Tongue (tissue), 2 donors: ENCODE data around the gene CASR. TPM values are rescaled to one million over a fixed set of nuclear protein-coding genes. Genes with fewer than 3 reads are reported as not detected.

Source experiments
- DNase-seq: peaks from one replicate; pipeline ENCODE4 v3.0.0-alpha.2; 2015
- total RNA-seq: library from RNA; depleted of rRNA; stranded (reverse); fragments of >200 nt; gene quantifications from one replicate; pipeline ENCODE4 v1.2.3, GENCODE V29; 2014

Gene CASR
- total RNA-seq, 1 donor from 2014 or later: not detected

GRCh38 chr3:122307094-122307687 lies 123.7 kb downstream of the CASR start:
- DNase-seq: no peak

GRCh38 chr3:122307976-122308375 lies 124.5 kb downstream of the CASR start:
- DNase-seq: no peak

GRCh38 chr3:122310361-122310760 lies 126.9 kb downstream of the CASR start:
- DNase-seq: no peak

DNA sequence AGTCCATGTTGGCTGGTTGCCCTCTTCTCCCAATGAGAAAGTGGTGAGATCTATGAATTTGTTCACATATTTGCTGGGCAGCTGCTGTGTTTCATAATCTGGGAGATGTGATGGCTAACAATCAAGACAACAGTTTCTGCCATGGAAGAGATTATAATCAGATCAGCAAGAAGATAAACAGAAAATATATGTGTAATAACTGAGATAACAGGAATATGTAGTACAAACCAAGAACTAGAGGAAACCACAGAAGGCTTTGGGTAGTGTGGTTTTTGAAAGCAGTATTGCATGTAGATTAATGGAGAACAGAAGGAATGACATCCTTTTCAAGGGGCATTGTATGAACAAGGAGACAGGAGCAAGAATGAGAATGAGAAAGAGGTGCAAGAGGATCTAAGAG lies 129.4 kb downstream of the CASR start:
- DNase-seq: no peak

GRCh38 chr3:122313281-122313680 lies 129.8 kb downstream of the CASR start:
- DNase-seq: peak; percentile 22

DNA sequence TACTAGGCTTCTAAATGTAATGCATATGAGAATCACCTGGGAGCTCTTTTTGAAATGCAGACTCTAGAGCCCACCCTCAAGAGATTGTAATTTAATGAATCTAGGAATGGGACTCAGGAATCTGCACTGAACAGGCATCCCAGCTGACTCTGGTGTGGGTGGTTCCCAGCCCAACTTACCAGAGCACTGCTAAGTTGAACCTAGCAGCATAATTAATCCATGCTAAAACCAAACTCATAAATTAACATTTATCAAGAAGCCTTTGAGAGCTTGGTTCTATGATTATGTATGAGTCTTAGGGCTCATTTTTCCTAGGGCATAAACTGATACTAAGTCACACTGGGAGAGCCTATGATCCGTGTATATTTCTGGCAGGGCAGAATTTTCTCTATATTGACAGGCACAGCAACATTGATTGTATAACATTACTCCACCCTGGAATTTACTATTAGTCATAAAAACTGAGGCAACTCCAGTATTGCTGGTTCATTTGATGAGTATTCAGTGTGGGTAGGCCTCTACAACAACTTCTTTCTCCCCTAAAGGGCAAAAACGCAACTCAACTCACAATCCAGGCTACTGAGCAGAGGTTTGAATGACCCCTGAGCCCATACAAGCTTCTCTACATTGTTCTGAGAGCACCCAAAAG lies 130.9 kb downstream of the CASR start:
- DNase-seq: no peak

- DNase-seq: no peak
Observed at GRCh38 chr3:122315619-122316018, 132.2 kb downstream of the CASR start.

GRCh38 chr3:122316368-122316767 lies 132.9 kb downstream of the CASR start:
- no peak for DNase-seq

GRCh38 chr3:122318620-122319019 lies 135.2 kb downstream of the CASR start:
- DNase-seq: no peak

DNA sequence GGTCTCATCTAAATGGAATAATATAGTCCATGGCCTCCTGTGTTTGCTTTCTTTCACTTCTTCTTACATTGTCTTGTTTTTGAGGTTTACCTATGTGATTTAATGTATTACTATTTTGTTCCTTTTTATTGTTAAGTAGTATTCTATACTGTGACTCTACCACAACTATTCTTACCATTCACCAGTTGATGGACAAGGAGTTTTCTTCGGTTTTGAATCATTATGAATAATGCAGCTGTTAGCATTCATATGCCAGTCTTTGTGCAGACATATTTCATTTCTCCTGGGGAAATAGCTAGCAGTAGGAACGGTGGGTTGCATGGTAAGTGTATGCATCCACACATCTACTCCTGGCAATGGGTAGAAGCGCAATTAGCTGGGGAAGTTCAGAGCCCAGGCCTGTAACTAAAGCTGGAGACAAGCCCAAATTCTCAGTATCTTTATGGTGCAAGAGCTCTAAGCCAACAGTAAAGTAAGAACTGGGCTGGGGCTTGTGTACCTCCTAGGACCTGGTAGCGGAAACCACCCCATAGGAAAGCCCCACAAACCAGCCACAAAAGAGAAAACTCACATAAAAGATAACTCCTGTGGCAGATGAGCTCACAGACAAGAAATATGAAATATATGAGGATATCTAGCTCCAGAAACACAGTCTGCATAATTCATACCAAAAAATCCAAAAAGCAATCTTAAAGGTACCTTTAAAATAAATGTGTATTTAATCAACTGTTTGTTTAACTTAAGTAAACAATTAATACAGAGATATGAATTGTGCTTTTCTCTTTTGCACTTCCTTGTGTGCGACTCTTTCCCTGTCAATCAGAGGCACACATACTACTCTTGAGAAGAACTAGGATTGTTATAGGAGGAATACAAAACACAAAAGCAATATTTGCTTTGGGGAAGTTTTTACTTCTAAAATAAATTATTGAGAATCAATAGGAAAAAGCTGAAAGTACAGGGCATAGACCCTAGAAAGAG lies 138.9 kb downstream of the CASR start:
- DNase-seq: no peak

- DNase-seq: no peak
Observed at GRCh38 chr3:122324871-122325323, 141.4 kb downstream of the CASR start, which contains the start of gene CSTA. Gene CSTA, plus strand, starts transcription at chr3:122325248. Its CDS starts 45 bp downstream, at chr3:122325293.

- DNase-seq: no peak
Observed at GRCh38 chr3:122325769-122326168, 142.3 kb downstream of the CASR start.

DNA sequence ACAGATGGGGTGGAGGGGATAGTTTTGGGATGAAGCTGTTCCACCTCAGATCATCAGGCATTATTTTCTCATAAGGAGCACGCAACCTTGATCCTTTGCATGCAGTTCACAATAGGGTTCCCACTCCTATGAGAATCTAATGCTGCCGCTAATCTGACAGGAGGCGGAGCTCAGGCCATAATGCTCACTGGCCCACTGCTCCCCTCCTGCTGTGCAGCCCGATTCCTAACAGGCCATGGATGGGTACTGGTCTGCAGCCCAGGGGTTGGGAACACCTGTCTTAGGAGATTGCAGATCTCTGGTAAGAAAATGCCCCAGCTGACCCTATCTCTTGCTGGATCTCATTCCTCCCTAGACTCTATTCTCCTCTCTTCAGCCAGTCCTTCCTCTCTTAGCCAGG lies 148.4 kb downstream of the CASR start:
- no peak for DNase-seq

GRCh38 chr3:122332551-122332950 lies 149.1 kb downstream of the CASR start:
- DNase-seq: no peak

Other genes with a start within 250 kb of the CASR start
- 1.7 TPM for gene ILDR1, start 161.4 kb upstream of the CASR start, total RNA-seq
- gene CD86, start 128.3 kb upstream of the CASR start, total RNA-seq: 2.5 TPM
- 17.0 TPM for gene CSTA, start 141.6 kb downstream of the CASR start, total RNA-seq
- gene MIX23, start 199.6 kb downstream of the CASR start, total RNA-seq: 19.7 TPM
- gene FAM162A, start 200.5 kb downstream of the CASR start, total RNA-seq: 19.1 TPM
- 5.0 TPM for gene WDR5B, start 232.4 kb downstream of the CASR start, total RNA-seq